Peyer's patch (tissue), 4 donors: ENCODE results near the gene IGF1R.

Experiments
- CTCF ChIP-seq, 6 experiments: fragments of 450-650 bp in 4 of 6; fragments of 200-600 bp in 2 of 6; sonication (generic) in 1 of 6; IDR thresholded peaks; one replicate each; pipeline ENCODE4 v1.5.1; 2017 to 2019; ENCODE audit warnings: antibody characterized with exemption in 6 of 6, mild to moderate bottlenecking in 3 of 6, moderate library complexity in 1 of 6
- POLR2A ChIP-seq, 2 donors: fragments of 450-650 bp; IDR thresholded peaks; one replicate each; pipeline ENCODE4 v1.5.1; 2017; ENCODE audit warnings: antibody characterized with exemption in 2 of 2, mild to moderate bottlenecking in 2 of 2, moderate library complexity in 2 of 2

- TF ChIP-seq POLR2A (IDR thresholded peaks at IDR 0.05) = no peak
- no peak for TF ChIP-seq CTCF (IDR thresholded peaks at IDR 0.05)
Measured at GRCh38 chr15:98916826-98917225, 268.5 kb downstream of the IGF1R start.
